Right cardiac atrium (tissue), 5 donors: ENCODE results near the gene ANO7. TPM values are rescaled to one million over a fixed set of nuclear protein-coding genes. Genes with fewer than 3 reads are reported as not detected.

Experiments used
- ATAC-seq, 2 donors: fragments of 200-7000 bp; cut with Tn5 transposase; one replicate each; pipeline versions ENCODE4 v1.8.0 to v1.9.1; 2020; ENCODE audit warnings: moderate library complexity in 2 of 2, mild to moderate bottlenecking in 1 of 2
- DNase-seq, 3 donors: peaks; one replicate each; pipeline ENCODE4 v3.0.0-alpha.2; 2020
- H3K27ac ChIP-seq: one replicate; pipeline ENCODE4 v1.5.1; 2013; ENCODE audit warnings: mild to moderate bottlenecking, low read length, control low read depth, moderate library complexity
- H3K27me3 ChIP-seq: one replicate; pipeline ENCODE4 v1.6.1; 2013; ENCODE audit not compliant: control insufficient read depth, insufficient read depth
- H3K4me1 ChIP-seq: one replicate; pipeline ENCODE4 v1.6.1; 2013; ENCODE audit warnings: low read length; ENCODE audit not compliant: control insufficient read depth, insufficient read depth
- H3K4me3 ChIP-seq: one replicate; pipeline ENCODE4 v1.5.1; 2013; ENCODE audit warnings: low read length, control low read depth
- H3K9me3 ChIP-seq: one replicate; pipeline ENCODE4 v1.6.1; 2013; ENCODE audit warnings: low read length; ENCODE audit not compliant: control insufficient read depth
- WGBS: extraction: QIAGEN DNeasy Blood & Tissue Kit; methylation state at CpG from one replicate; pipeline ENCODE4 v1.1.7; 2013; 5-methylcytosine and 5-hydroxymethylcytosine counted together
- intact Hi-C, 4 donors: fragments of 100-400 bp; cut with DNase I; formaldehyde crosslinking; loops; one replicate each; pipeline versions ENCODE4 v1.11.0 to v1.14.0; 2022 to 2023
- polyA plus RNA-seq: library from polyadenylated mRNA; stranded (reverse); fragments of 200-250 nt; gene quantifications from one replicate; pipeline ENCODE4 v1.2.3, GENCODE V29; 2013
- total RNA-seq, 4 donors: library from RNA; stranded (reverse); fragmentation: NEBNext Ultra II Directional; extraction: Animal tissue kit (Norgen Biotek cat#: 25700); gene quantifications; one replicate each; pipeline ENCODE4 v1.2.1, GENCODE V29; 2021
- donor health status: healthy with polysubstance abuse.
- donor health status: DM: no; HTN: yes; CAD: no.
- donor health status: DM: no; HTN: no; CAD: no.
- donor health status: DM: no; HTN: yes; CAD: no; lungs with severe emphysema.
- donor health status: DM: yes; HTN: yes; CAD: no.

ANO7 gene
- total and polyA plus RNA-seq, 5 donors: 0.89 to 2.1 (median 1.1) TPM

DNA sequence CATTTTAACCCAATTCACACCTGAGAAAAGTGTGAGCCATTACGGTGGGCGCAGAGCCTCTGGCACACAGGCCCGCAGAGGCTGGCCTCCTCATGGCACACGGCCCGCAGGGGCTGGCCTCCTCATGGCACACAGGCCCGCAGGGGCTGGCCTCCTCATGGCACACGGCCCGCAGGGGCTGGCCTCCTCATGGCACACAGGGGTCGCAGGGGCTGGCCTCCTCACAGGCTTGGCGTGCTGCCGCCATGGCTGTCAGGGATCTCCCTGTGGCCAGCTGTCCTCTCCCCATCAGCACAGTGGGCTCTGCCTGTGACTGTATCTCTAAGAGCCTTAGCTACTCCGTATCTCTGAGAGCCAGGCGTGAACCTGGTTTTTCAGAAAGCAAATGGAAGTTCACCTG is 24.6 kb downstream of the ANO7 start:
- Histone ChIP-seq H3K27ac (no peak overlapping the region), H3K4me1 (no peaks in the 10 kb centered on the region), H3K27me3 (no peaks in the 10 kb centered on the region), H3K9me3 (no peaks in the 10 kb centered on the region), H3K4me3 (no peak overlapping the region)
- intact Hi-C loops: loop anchor here in 2 of 4 donors (10.0 kb wide), 2 partner anchors 108 to 358 kb away; partner anchors contain the start of gene MTERF4 (in 1 of the 2)
- peak in 2 of 3 donors; percentile 24 to 42 for DNase-seq
- ATAC-seq: no peak
- 77% methylated on average over 13 of the region's 13 CpGs for WGBS

DNA sequence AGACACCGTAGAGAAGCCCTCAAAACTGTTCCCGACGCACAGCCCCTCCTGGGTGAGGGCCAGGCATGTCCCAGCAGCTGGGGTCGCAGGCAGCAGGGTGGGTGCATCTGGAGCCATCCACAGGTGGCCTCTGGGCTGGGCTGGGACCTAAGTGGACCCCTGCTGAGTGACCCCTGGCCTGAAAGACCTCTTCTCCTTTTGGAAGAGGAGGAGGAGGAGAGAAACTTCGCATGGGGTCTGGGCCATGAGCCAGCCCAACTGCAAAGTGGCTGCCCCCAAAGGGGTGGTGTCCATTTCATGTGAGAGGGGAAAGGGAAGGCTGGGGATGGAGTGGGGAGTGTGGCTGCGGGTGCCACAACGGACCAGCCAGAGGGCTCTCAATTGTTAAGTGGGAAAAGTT is 25.1 kb downstream of the ANO7 start:
- ATAC-seq: no peak
- H3K9me3 ChIP-seq: no peaks in the 10 kb centered on the region
- no peaks in the 10 kb centered on the region for H3K4me1 ChIP-seq

DNA sequence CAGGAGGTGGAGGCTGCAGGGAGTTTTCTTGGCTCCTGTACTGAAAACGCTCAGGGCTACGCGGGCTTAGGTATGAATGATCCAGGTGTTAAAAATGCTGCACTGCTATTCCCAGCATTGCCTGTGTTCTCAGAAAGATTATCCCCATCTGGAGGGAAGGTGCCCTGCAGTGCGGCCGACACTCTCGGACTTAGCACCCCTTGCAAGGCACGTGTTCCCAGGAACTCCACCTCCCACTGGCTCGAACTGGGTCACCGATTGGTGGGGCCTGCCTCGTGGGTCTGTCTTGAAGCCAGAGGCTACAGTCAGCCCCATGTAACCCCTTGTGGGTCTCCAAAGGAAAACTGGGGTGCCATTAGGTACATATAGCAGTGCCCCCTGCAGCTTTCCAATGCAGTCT is 25.7 kb downstream of the ANO7 start:
- Histone ChIP-seq H3K4me1 (no peaks in the 10 kb centered on the region), H3K27me3 (no peaks in the 10 kb centered on the region), H3K4me3 (no peak overlapping the region), H3K27ac (no peak overlapping the region), H3K9me3 (no peaks in the 10 kb centered on the region)
- DNase-seq (peak in 2 of 3 donors; percentile 30), ATAC-seq (no peak)
- intact Hi-C loops: loop anchor here in 2 of 4 donors (10.0 kb wide), 2 partner anchors 109 to 359 kb away; partner anchors contain the start of gene MTERF4 (in 1 of the 2)
- 57% methylated on average over 10 of the region's 10 CpGs for WGBS

More for the DNA sequence above, 25.1 kb downstream of the ANO7 start:
- WGBS: 59% methylated on average over 7 of the region's 7 CpGs
- Histone ChIP-seq H3K27me3 (no peaks in the 10 kb centered on the region), H3K4me3 (no peak overlapping the region), H3K27ac (no peak overlapping the region)
- intact Hi-C loops: loop anchor here in 2 of 4 donors (10.0 kb wide), 2 partner anchors 109 to 359 kb away; partner anchors contain the start of gene MTERF4 (in 1 of the 2)
- DNase-seq: peak in 2 of 3 donors; percentile 18 to 41

DNA sequence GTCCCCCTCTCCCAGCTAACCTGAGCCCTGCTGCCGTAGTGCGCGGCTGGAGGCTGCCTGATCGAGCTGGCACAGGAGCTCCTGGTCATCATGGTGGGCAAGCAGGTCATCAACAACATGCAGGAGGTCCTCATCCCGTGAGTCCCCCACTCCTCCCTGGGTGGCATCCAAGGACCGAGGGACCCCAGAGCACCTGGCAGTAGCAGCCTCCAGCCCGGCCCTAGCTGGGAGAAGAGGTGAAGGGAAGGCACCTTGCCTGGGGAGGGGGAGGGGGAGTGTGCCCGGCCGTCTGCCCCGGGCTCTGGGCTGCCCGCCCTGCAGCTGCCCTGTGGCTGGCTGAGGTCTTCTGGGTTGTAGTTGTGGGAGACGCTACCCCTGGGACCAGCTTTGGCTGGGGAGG is 26.3 kb downstream of the ANO7 start:
- Histone ChIP-seq H3K4me1 (no peaks in the 10 kb centered on the region), H3K27me3 (no peaks in the 10 kb centered on the region), H3K4me3 (no peak overlapping the region), H3K9me3 (no peaks in the 10 kb centered on the region), H3K27ac (no peak overlapping the region)
- DNase-seq (peak in 2 of 3 donors; percentile 34 to 58), ATAC-seq (no peak)
- 83% methylated on average over 12 of the region's 12 CpGs for WGBS
- intact Hi-C loops: loop anchor here in 2 of 4 donors (10.0 kb wide), 2 partner anchors 110 to 360 kb away; partner anchors contain the start of gene MTERF4 (in 1 of the 2)

DNA sequence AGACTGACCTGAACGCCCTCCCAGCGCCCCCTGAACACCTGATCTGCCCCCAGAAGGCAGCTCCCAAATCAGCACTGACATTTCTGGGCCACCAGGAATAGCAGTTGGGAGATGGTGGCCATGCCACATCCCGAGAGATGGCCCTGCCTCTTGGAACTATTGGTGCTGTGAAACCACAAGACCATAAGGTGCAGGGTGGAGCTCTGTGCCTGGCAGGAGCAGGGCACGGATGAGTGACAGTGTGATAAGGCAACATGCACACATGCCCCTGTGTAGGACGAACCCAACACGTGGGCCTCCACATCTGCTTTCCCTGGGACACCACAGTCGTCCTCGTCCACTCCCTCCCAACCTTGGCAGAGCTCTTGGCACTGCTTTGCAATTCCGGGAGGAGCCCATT is 26.9 kb downstream of the ANO7 start:
- WGBS: 53% methylated on average over 9 of the region's 9 CpGs
- intact Hi-C loops: loop anchor here in 2 of 4 donors (10.0 kb wide), 2 partner anchors 111 to 361 kb away; partner anchors contain the start of gene MTERF4 (in 1 of the 2)
- H3K27ac ChIP-seq: no peak overlapping the region

DNA sequence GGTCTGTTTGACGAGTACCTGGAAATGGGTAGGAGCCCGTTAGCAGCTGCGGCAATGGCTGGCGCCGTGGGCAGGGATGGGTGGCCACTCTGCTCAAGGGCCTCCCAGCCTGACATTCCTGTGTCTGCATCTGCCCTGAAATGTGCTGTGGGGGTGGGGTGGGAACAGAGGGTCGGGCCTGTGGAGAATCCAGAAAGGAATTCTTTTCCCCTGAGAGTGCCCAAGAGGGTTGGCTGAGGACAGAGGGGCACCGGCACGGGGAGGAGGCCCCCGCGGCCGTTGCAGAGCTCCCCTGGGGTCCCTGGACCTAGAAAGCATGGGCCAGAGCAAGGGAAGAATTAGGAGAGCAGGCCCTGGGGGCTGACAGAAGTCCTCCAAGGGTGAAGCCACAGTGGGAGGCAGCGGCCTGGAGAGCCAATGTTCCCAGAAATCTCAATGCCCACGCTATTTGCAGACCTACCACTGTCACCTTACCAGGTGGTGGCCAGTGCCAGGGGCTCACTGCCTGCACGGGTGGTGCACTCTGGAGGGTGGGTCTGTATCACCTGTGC is 27.8 kb downstream of the ANO7 start:
- intact Hi-C loops: loop anchor here in 2 of 4 donors (10.0 kb wide), 2 partner anchors 111 to 361 kb away; partner anchors contain the start of gene MTERF4 (in 1 of the 2)
- H3K9me3 ChIP-seq: no peaks in the 10 kb centered on the region
- WGBS: 49% methylated on average over 14 of the region's 14 CpGs
- DNase-seq (peak in 2 of 3 donors; percentile 35 to 62), ATAC-seq (peak in 1 of 2 donors; percentile 12)
- no peak overlapping the region for H3K27ac ChIP-seq
- H3K4me3 ChIP-seq: no peak overlapping the region
- H3K4me1 ChIP-seq: no peaks in the 10 kb centered on the region
- no peaks in the 10 kb centered on the region for H3K27me3 ChIP-seq

More for the DNA sequence above, 26.9 kb downstream of the ANO7 start:
- ATAC-seq (no peak), DNase-seq (peak in 2 of 3 donors; percentile 31 to 38)
- Histone ChIP-seq H3K4me3 (no peak overlapping the region), H3K9me3 (no peaks in the 10 kb centered on the region), H3K4me1 (no peaks in the 10 kb centered on the region), H3K27me3 (no peaks in the 10 kb centered on the region)

DNA sequence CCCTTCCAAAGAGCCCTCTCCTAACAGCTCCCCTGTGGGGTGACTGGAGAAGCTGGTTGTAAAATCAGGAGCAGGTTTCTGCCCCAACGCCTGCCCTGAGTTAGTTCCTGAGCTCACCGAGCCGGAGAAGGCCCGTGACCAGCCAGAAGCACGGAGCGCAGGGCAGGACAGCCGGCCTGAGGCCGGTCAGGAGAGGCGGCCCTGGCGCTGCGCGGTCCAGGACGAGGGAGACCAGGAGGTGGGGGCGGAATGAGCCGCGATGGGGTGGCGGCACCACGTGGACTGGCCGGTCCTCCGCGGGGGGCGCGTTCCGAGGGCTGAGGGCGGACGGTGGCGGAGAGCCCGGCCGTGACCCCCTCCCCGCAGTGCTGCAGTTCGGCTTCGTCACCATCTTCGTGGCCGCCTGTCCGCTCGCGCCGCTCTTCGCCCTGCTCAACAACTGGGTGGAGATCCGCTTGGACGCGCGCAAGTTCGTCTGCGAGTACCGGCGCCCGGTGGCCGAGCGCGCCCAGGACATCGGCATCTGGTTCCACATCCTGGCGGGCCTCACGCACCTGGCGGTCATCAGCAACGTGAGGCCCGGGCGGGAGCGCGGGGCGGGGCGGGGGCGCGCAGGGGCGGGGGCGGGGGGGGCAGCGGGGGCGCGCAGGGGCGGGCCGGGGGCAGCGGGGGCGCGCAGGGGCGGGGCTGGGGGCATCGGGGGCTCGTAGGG is 29.0 kb downstream of the ANO7 start:
- 2% methylated on average over 70 of the region's 77 CpGs for WGBS
- intact Hi-C loops: loop anchor here in 2 of 4 donors (10.0 kb wide), 2 partner anchors 113 to 363 kb away; partner anchors contain the start of gene MTERF4 (in 1 of the 2)

DNA sequence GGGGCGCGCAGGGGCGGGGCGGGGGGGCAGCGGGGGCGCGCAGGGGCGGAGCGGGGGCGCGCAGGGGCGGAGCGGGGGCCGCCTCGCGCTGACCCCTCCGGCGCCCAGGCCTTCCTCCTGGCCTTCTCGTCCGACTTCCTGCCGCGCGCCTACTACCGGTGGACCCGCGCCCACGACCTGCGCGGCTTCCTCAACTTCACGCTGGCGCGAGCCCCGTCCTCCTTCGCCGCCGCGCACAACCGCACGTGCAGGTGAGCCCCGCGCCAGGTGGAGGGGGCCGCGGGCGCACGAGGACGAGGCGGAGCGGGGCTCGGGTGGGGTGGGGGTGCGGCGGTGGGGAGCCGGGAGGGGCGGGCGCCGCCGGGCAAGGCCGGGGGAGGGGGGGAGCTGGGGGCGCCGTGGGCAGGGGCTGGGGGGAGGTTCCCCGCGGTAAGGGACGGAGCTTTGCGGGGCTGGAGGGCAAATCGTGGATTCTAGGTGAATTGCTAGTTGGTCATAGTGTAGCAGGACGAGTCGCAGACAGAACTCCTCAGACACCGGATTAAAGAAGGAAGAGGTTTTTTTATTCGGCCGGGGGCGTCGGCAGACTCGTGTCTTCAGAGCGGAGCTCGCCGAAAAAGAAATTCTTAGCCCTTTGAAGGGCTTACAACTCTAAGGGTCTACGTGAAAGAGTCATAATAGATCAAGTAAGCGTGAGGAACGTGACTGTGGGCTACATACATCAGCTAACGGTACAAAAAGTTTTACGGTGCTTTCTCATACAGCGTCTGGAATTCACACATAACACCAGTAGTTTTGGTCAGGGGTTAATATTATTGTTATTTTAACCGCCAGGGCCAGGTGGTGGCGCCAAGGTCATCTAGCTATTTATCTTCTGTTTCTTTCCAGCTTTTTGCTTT is 29.9 kb downstream of the ANO7 start:
- no peaks in the 10 kb centered on the region for H3K27me3 ChIP-seq
- ATAC-seq: peak; percentile 43
- no peaks in the 10 kb centered on the region for H3K4me1 ChIP-seq
- no peak overlapping the region for H3K27ac ChIP-seq
- peak overlapping the region; percentile 72 for H3K4me3 ChIP-seq
- H3K9me3 ChIP-seq: no peaks in the 10 kb centered on the region
- under 1% methylated on average over 73 of the region's 83 CpGs for WGBS
- DNase-seq: peak; percentile 63 to 83 (median 82)
- intact Hi-C loops: loop anchor here in 2 of 4 donors (10.0 kb wide), 2 partner anchors 114 to 364 kb away; partner anchors contain the start of gene MTERF4 (in 1 of the 2)

More for the DNA sequence above, 29.0 kb downstream of the ANO7 start:
- ATAC-seq: peak; percentile 83 to 85
- Histone ChIP-seq H3K27ac (peak overlapping the region; percentile 39), H3K9me3 (no peaks in the 10 kb centered on the region), H3K4me1 (no peaks in the 10 kb centered on the region), H3K27me3 (no peaks in the 10 kb centered on the region), H3K4me3 (peak overlapping the region; percentile 19)
- DNase-seq: peak; percentile 71 to 91 (median 88)

DNA sequence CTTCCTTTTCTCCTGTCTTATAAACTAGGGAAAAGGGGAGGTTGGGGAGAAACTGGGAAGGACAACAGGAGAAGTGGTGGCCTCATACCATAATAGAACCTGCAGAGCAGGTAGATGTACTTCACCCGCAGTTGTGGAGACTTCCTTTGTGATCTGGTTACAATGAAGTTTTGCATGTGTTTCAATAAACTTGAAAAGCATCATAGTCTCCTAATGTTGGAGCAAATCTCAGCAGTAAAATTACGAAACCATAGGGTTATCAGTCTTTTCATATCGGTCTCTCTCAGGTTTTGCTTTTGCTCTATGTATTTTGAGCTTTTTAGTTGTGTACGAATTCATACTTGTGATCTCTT is 30.5 kb downstream of the ANO7 start:
- ATAC-seq: no peak
- intact Hi-C loops: loop anchor here in 2 of 4 donors (10.0 kb wide), 2 partner anchors 114 to 364 kb away; partner anchors contain the start of gene MTERF4 (in 1 of the 2)
- Histone ChIP-seq H3K4me1 (no peaks in the 10 kb centered on the region), H3K27ac (no peak overlapping the region), H3K9me3 (no peaks in the 10 kb centered on the region), H3K27me3 (no peaks in the 10 kb centered on the region), H3K4me3 (no peak overlapping the region)
- DNase-seq: no peak
- 57% methylated on average over 4 of the region's 4 CpGs for WGBS

DNA sequence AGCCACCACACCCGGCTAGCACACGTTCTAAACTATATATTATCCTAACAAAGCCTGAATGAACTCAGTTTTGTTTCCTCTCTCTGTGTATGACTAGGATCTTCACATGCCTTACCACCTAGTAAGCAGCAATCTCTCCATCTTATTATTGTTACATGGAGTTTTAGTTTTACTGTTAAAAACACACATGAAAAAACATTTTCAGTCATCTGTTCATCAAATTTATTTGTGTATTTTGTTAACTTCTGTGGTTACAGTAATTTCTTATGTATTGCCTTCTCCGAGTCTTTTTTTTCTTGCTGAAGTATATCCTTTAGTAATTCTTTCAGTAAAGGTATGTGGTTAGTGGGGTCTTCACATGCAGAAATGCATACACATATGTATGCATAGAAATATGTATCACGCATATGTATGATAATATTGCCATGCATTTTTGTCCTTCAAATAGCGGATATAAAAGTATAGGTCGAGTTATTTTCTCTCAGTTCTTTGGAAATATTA is 31.4 kb downstream of the ANO7 start:
- DNase-seq (no peak), ATAC-seq (no peak)
- no peak overlapping the region for H3K27ac ChIP-seq
- H3K27me3 ChIP-seq: no peaks in the 10 kb centered on the region
- intact Hi-C loops: loop anchor here in 2 of 4 donors (10.0 kb wide), 3 partner anchors 115 to 365 kb away; partner anchors contain the start of gene MTERF4 (in 1 of the 2)
- no peaks in the 10 kb centered on the region for H3K9me3 ChIP-seq
- WGBS: 86% methylated on average over 6 of the region's 6 CpGs
- H3K4me1 ChIP-seq: no peaks in the 10 kb centered on the region
- H3K4me3 ChIP-seq: no peak overlapping the region
